HEK293 (cell line): Measurements from ENCODE around the gene DOCK4.

Source experiments
- CTCF ChIP-seq: fragments of 450-650 bp; formaldehyde crosslinking; IDR thresholded peaks from 2 replicates; pipeline ENCODE4 v1.5.1; 2016; ENCODE audit warnings: missing biosample characterization, missing genetic modification characterization
- YY1 ChIP-seq: fragments of 450-650 bp; formaldehyde crosslinking; IDR thresholded peaks from 2 replicates; pipeline ENCODE4 v1.5.1; 2018; ENCODE audit warnings: missing biosample characterization, missing genetic modification characterization
- ZBTB11 ChIP-seq: fragments of 450-650 bp; formaldehyde crosslinking; conservative IDR thresholded peaks from 2 replicates; pipeline ENCODE4 v1.5.1; 2016; ENCODE audit warnings: low read depth, missing biosample characterization, missing genetic modification characterization
- ZNF138 ChIP-seq: fragments of 450-650 bp; formaldehyde crosslinking; IDR thresholded peaks from 2 replicates; pipeline ENCODE4 v1.5.1; 2016; ENCODE audit warnings: missing biosample characterization, missing genetic modification characterization, borderline replicate concordance
- ZNF169 ChIP-seq: fragments of 450-650 bp; formaldehyde crosslinking; IDR thresholded peaks from 2 replicates; pipeline ENCODE4 v1.5.1; 2016; ENCODE audit warnings: missing biosample characterization, missing genetic modification characterization
- ZNF223 ChIP-seq: fragments of 450-650 bp; formaldehyde crosslinking; IDR thresholded peaks from 2 replicates; pipeline ENCODE4 v1.5.1; 2016; ENCODE audit warnings: missing biosample characterization, missing genetic modification characterization
- ZNF23 ChIP-seq: fragments of 450-650 bp; formaldehyde crosslinking; IDR thresholded peaks from 2 replicates; pipeline ENCODE4 v1.5.1; 2016; ENCODE audit warnings: missing biosample characterization, missing genetic modification characterization, borderline replicate concordance
- ZNF274 ChIP-seq, 2 experiments: fragments of 200-500 bp in 1 of 2; fragments of 450-650 bp in 1 of 2; sonication (Bioruptor generic) in 1 of 2; formaldehyde crosslinking in 1 of 2; IDR thresholded peaks; 2 replicates each; pipeline versions ENCODE4 v1.5.1 to v1.6.1; 2014 to 2016; ENCODE audit warnings: borderline replicate concordance in 1 of 2, inconsistent platforms in 1 of 2, low read length in 1 of 2, missing biosample characterization in 1 of 2, missing genetic modification characterization in 1 of 2
- ZNF280D ChIP-seq: fragments of 450-650 bp; formaldehyde crosslinking; IDR thresholded peaks from 2 replicates; pipeline ENCODE4 v1.5.1; 2016; ENCODE audit warnings: missing biosample characterization, missing genetic modification characterization
- ZNF311 ChIP-seq: fragments of 450-650 bp; formaldehyde crosslinking; IDR thresholded peaks from 2 replicates; pipeline ENCODE4 v1.5.1; 2017; ENCODE audit warnings: missing biosample characterization, missing genetic modification characterization, borderline replicate concordance
- ZNF362 ChIP-seq: fragments of 450-650 bp; formaldehyde crosslinking; IDR thresholded peaks from 2 replicates; pipeline ENCODE4 v1.5.1; 2016; ENCODE audit warnings: missing biosample characterization, missing genetic modification characterization
- ZNF624 ChIP-seq: fragments of 450-650 bp; formaldehyde crosslinking; IDR thresholded peaks from 2 replicates; pipeline ENCODE4 v1.5.1; 2017; ENCODE audit warnings: missing biosample characterization, missing genetic modification characterization
- ZNF639 ChIP-seq: fragments of 450-650 bp; formaldehyde crosslinking; IDR thresholded peaks from 2 replicates; pipeline ENCODE4 v1.5.1; 2016; ENCODE audit warnings: missing biosample characterization, missing genetic modification characterization

GRCh38 chr7:111866787-111867186, 339.4 kb downstream of the DOCK4 start:
- no peak for TF ChIP-seq CTCF
- TF ChIP-seq ZBTB11 (tag by site-specific recombination): no peak
- TF ChIP-seq ZNF311: no peak
- TF ChIP-seq ZNF23 (tag by site-specific recombination): no peak
- no peak for TF ChIP-seq ZNF624
- no peak for TF ChIP-seq ZNF639 (tag by site-specific recombination)
- no peak for TF ChIP-seq ZNF274 (IDR thresholded peaks at IDR 0.05; ENCODE audit: low read length)
- TF ChIP-seq ZNF274 (tag by site-specific recombination; IDR thresholded peaks at IDR 0.05; ENCODE audit: borderline replicate concordance): no peak
- TF ChIP-seq ZNF138: no peak
- TF ChIP-seq ZNF362 (tag by site-specific recombination): no peak
- no peak for TF ChIP-seq YY1 (tag by site-specific recombination)
- no peak for TF ChIP-seq ZNF169 (tag by site-specific recombination)
- no peak for TF ChIP-seq ZNF223
- TF ChIP-seq ZNF280D (tag by site-specific recombination): no peak
